WERI-Rb-1 (cell line): ENCODE measurements around the gene EMID1.

ENCODE experiments used
- DNase-seq: peaks from one replicate; pipeline ENCODE4 v3.0.0-alpha.2; 2020
- H3K27ac ChIP-seq: fragments of 250-450 bp; sonication (Bioruptor Pico); 2 replicates; pipeline ENCODE4 v1.5.1; 2020; ENCODE audit warnings: mild to moderate bottlenecking, moderate library complexity
- H3K27me3 ChIP-seq: fragments of 250-450 bp; sonication (Bioruptor Pico); 2 replicates; pipeline ENCODE4 v1.5.1; 2021; ENCODE audit warnings: mild to moderate bottlenecking, low read depth, moderate library complexity; ENCODE audit not compliant: insufficient read depth, severe bottlenecking
- H3K36me3 ChIP-seq: fragments of 250-450 bp; sonication (Bioruptor Pico); 2 replicates; pipeline ENCODE4 v1.5.1; 2020; ENCODE audit warnings: mild to moderate bottlenecking, moderate library complexity
- H3K4me3 ChIP-seq: 2 replicates; pipeline ENCODE4 v1.5.1; 2011; ENCODE audit warnings: low read depth, mild to moderate bottlenecking, control low read depth, low read length
- H3K9me3 ChIP-seq: fragments of 250-450 bp; sonication (Bioruptor Pico); 2 replicates; pipeline ENCODE4 v1.5.1; 2021; ENCODE audit warnings: mild to moderate bottlenecking, moderate library complexity; ENCODE audit not compliant: severe bottlenecking
- CTCF ChIP-seq: IDR thresholded peaks from 2 replicates; pipeline ENCODE4 v1.5.1; 2011; ENCODE audit warnings: low read depth, mild to moderate bottlenecking, control low read depth, inconsistent platforms, low read length

EMID1 gene

GRCh38 chr22:29267462-29267857 lies 61.8 kb downstream of the EMID1 start:
- TF ChIP-seq CTCF = no peak
- no peak for DNase-seq
- H3K27ac ChIP-seq = peak overlapping the region; percentile 100
- H3K4me3 ChIP-seq = peak overlapping the region; percentile 96
- no peaks in the 10 kb centered on the region for H3K27me3 ChIP-seq
- H3K36me3 ChIP-seq = peaks cover 78% of the 10 kb centered on the region
- H3K9me3 ChIP-seq = no peaks in the 10 kb centered on the region

GRCh38 chr22:29267858-29268510 lies 62.3 kb downstream of the EMID1 start, which contains the start of the genes EWSR1 and RHBDD3:
Gene EWSR1 (plus strand): TSS chr22:29268268. CDS start chr22:29268337, 69 bp downstream.
Gene RHBDD3 (minus strand): TSS chr22:29267981. CDS start chr22:29265626, 2,355 bp downstream.
- Histone ChIP-seq H3K27me3 (no peaks in the 10 kb centered on the region), H3K36me3 (peaks cover 83% of the 10 kb centered on the region), H3K4me3 (peak within 1 kb of the TSS; percentile 96), H3K27ac (peak within 1 kb of the TSS; percentile 100), H3K9me3 (no peaks in the 10 kb centered on the region)
- no peak for TF ChIP-seq CTCF
- DNase-seq = peak; percentile 98

GRCh38 chr22:29268511-29269229 lies 63.0 kb downstream of the EMID1 start:
- H3K36me3 ChIP-seq = peaks cover 87% of the 10 kb centered on the region
- no peaks in the 10 kb centered on the region for H3K9me3 ChIP-seq
- H3K27ac ChIP-seq = peak overlapping the region; percentile 100
- H3K27me3 ChIP-seq = no peaks in the 10 kb centered on the region
- DNase-seq = peak; percentile 57
- peak overlapping the region; percentile 96 for H3K4me3 ChIP-seq
- TF ChIP-seq CTCF = no peak

GRCh38 chr22:29269230-29269604 lies 63.5 kb downstream of the EMID1 start:
- Histone ChIP-seq H3K36me3 (peaks cover 87% of the 10 kb centered on the region), H3K4me3 (peak overlapping the region; percentile 96), H3K9me3 (no peaks in the 10 kb centered on the region), H3K27me3 (no peaks in the 10 kb centered on the region), H3K27ac (peak overlapping the region; percentile 100)
- TF ChIP-seq CTCF = no peak
- no peak for DNase-seq

- TF ChIP-seq CTCF = no peak
- H3K36me3 ChIP-seq = peaks cover 87% of the 10 kb centered on the region
- no peak overlapping the region; the same call in 1 of the 2 replicates for H3K27ac ChIP-seq
- H3K4me3 ChIP-seq = peak overlapping the region; percentile 96
- no peak for DNase-seq
- H3K9me3 ChIP-seq = no peaks in the 10 kb centered on the region
- no peaks in the 10 kb centered on the region for H3K27me3 ChIP-seq
Measured at GRCh38 chr22:29269731-29270474, 64.2 kb downstream of the EMID1 start.
